Skin of body (tissue), 2 donors: ENCODE measurements around the gene CCNA1. TPM values are rescaled to one million over a fixed set of nuclear protein-coding genes. Genes with fewer than 3 reads are reported as not detected.

Source experiments
- DNase-seq: peaks from one replicate; lab custom pipeline; 2025; lab: John Stamatoyannopoulos, UW
- total RNA-seq: library from RNA; depleted of rRNA; stranded (reverse); fragments of >200 nt; gene quantifications from one replicate; pipeline ENCODE4 v1.2.3, GENCODE V29; 2014

The CCNA1 gene
- 0.59 TPM for total RNA-seq

- DNase-seq = no peak
These were observed at the start of gene CCNA1 for GRCh38 chr13:36432106-36432544. Gene CCNA1, plus strand, starts transcription at chr13:36432495. Its CDS starts 562 bp downstream, at chr13:36433057.

- no peak for DNase-seq
These were observed 46.8 kb upstream of the CCNA1 start for GRCh38 chr13:36385489-36385888.

DNA sequence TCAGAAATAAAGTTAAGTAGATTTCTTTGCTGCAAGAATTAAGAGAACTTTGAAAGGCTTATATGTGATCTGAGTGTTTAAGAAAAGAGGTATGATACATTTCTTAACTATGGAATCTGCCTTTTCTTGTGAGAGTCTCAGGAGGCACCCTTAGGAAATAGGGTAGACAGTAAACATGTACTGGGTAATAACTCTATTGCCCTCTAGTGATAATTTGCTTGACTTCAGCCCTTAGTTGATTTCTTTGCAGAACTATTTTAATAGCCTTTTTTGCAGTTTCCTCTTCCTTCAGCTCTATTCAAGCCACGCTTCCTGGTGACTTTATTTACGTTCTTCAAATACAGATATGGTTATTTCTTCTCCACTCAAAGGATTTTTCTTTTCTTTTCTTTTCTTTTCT lies 37.0 kb upstream of the CCNA1 start:
- DNase-seq = peak; percentile 69

DNA sequence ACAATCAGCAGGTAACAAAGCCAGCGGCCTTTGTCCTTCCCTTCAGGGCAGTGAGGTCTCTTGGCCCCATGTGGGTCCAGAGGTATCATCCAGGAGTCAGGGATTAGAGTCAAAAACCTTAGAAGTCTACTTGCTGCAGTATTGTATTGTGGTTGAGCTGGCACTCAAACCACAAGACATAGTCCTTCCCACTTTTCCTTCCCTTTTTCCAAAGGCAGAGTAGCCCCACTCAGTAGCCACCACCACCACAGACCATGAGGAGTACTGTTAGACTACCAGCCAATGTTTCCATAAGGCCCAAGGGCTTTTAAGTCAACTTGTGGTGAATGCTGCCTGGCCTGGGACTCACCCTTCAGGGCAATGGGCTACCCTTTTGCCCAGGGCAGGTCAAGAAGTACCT lies 27.1 kb upstream of the CCNA1 start:
- DNase-seq = no peak

GRCh38 chr13:36412736-36413135 lies 19.6 kb upstream of the CCNA1 start:
- no peak for DNase-seq

DNA sequence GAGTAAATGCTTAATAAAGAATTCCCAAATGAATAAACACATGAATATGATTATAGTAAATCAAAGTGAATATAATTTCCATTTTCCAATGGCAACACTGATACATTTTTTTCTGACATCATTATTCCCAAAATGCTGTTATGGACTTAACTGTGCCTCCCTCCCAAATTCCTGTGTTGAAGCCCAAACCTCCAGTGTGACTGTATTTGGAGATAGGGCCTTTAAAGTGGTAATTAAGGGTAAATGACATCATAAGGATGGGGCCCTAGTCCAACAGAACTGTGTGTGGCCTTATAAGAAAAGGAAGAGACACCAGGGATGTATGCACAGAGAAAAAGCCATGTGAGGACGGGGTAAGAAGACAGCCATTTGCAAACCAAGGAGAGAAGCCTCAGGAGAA lies 19.1 kb upstream of the CCNA1 start:
- DNase-seq = no peak

GRCh38 chr13:36414461-36414860 lies 17.8 kb upstream of the CCNA1 start:
- DNase-seq = no peak

GRCh38 chr13:36417331-36417730 lies 15.0 kb upstream of the CCNA1 start:
- DNase-seq = no peak

DNA sequence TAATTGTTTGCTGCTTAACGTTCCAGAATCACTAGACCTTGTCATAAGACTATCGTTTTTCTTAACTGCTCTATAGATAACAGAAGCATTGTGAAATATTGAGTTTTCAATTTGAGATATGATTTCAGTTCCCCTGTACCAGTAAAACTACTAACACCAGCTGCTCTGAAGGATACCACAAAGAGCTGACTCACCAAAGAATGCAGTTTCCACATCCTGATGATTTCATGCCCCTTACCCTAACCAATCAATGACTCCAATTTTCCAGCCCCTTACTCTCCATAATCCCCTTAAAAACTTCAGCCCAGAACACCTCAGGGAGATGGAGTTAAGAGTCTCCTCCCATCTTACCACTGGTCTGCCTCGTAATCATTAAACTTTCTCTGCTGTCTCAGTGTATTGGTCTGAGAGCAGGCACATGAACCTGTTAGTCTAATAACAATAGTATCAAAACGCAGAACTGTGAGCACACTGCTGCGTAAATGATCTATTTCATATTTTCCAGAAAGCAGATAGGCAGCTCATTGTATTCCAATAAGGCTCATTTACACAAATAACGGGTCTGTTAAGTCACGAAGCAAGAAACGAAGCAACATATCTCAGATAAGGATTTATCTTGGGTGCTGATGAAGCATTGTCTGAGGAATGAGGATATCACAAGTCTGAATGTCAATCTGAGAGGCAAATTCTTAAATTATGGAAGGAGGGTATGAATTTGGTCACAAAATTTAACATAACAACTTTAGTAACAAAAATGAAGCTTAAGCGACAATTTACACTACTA lies 14.1 kb upstream of the CCNA1 start:
- DNase-seq = no peak

DNA sequence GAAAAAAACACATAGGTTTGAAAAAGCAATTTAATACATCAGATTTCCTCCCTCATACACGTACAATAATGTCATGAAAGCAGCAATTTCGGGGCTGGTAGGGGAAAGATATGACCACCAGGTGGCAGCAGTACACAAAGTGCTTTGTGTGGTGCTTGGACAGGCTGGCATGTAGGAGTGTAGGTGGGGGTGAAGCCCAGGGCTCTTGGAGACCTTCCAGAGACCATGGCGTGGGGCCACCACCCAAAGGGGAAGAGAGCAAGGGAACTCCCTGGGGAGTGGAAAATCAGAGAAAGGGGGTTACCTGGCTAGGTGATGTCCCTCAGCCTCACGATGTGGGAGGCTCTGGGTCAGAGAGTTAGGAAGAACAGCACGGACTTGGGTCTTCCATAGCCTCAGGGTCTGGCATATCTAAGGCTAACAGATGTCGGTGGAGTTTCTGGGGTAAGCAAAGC lies 11.8 kb upstream of the CCNA1 start:
- DNase-seq = peak; percentile 22

- no peak for DNase-seq
These were observed 10.8 kb upstream of the CCNA1 start for GRCh38 chr13:36421447-36421846.

- no peak for DNase-seq
These were observed 4.2 kb upstream of the CCNA1 start for GRCh38 chr13:36428086-36428485.

- DNase-seq = no peak
These were observed 1.8 kb upstream of the CCNA1 start for GRCh38 chr13:36430247-36431203.

- no peak for DNase-seq
These were observed 840 bp upstream of the CCNA1 start for GRCh38 chr13:36431204-36432105.

- DNase-seq = no peak
These were observed 4.5 kb downstream of the CCNA1 start for GRCh38 chr13:36436811-36437210.

GRCh38 chr13:36438594-36439483 lies 6.5 kb downstream of the CCNA1 start:
- no peak for DNase-seq

- DNase-seq = no peak
These were observed 13.0 kb downstream of the CCNA1 start for GRCh38 chr13:36445278-36445677.

DNA sequence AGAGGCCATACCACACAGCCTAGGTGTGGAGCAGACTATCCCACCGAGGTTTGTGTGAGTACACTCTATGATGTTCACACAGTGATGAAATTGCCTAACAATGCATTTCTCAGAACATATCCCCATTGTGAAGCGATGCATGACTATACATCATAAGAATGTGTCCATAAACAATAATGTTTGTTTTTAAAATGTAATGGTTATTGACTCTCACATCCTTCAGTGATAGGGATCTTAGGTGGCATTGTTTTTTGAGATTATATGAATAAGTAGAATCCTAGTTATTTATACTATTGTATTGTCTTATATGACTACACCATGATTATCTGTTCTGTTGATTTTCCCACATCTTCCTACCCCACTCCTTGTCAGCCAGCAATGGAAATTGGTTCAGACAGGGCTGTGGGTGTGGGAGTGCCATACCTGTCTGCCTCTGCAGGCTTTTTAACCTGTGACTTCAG lies 13.6 kb downstream of the CCNA1 start:
- no peak for DNase-seq

DNA sequence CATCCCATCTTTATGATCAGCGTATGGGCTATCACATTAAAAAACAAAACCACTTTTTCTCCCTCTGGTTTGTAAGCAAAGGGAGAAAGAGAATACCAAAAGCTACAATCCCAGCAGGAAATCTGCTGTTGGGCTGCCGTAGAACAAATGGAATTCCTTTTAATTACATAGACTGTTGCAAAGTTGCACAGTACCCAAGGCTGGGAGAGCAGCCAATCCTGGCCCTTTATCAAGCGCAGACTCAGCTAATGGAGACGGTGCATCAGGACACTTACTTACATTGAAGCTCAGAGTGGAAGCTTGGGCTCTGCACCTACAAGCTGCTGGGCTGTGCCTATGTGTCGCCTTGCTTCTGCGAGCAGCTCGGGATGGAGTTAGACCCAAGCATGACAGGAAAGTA lies 15.2 kb downstream of the CCNA1 start:
- DNase-seq = no peak

DNA sequence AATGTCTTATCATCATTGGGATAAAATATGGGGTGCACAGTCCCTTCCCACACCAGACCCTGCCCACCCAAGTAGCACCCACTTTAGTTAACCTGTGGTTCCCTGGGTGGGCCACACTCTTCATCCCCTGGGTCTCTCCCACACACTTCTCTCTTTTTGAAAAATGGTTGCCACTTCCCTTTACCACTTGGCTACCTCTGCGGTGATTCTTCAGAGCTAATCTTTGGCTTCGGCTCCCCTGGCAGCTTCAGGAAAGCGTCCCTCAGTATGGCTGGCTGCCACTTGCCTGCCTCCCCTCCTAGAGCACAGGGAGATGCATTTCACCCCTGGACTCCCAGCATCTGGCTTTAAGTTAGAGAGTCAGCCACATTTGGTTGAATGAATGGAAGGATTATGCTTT lies 18.2 kb downstream of the CCNA1 start:
- DNase-seq = no peak
